ENCODE results near the gene LCNL1.

The LCNL1 gene

DNA sequence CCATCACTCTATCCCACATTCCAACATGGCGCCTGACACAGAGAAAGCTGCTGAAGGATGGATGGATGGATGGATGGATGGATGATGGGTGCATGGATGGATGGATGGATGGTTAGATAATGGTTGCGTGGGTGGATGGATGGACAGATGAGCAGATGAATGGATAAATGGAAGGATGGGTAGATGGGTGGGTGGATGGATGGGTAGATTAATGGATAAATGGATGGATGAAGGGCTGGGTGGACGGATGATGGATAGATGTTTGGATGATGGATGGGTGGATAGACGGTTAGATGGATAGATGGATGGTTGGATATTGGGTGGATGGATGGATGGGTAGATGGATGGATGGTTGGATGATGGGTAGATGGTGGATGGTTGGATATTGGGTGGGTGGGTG, 26.2 kb upstream of the LCNL1 start:
- Histone ChIP-seq H2BK5ac (ENCODE audit: low read depth, low read length, poor library complexity, severe bottlenecking) (no peak overlapping the region), H2BK120ac (ENCODE audit: low read depth, low read length) (no peak overlapping the region), H3K27me3 (ENCODE audit: control insufficient read depth in 1 of 2, insufficient read depth in 1 of 2, low read length in 2 of 2) (peaks cover 0 to 16% of the 10 kb centered on the region in 2 experiments), H3K18ac (ENCODE audit: low read depth in 1 of 2, low read length in 2 of 2) (no peak overlapping the region), H2BK12ac (ENCODE audit: low read length in 2 of 2) (no peak overlapping the region), H2AK5ac (ENCODE audit: low read length, severe bottlenecking) (no peak overlapping the region), H3K4me1 (ENCODE audit: control insufficient read depth, insufficient read depth, low read depth, low read length) (peaks cover 20% of the 10 kb centered on the region), H3K79me1 (replicated peaks; ENCODE audit: low read length, poor library complexity, severe bottlenecking) (no peaks in the 10 kb centered on the region), H3K4me2 (ENCODE audit: low read length, poor library complexity, severe bottlenecking) (no peak overlapping the region), H3K4ac (ENCODE audit: low read depth in 1 of 2, low read length in 2 of 2) (no peak overlapping the region), H3K36me3 (ENCODE audit: control insufficient read depth in 1 of 2, insufficient read depth in 2 of 2, low read depth in 1 of 2, low read length in 2 of 2) (no peaks in the 10 kb centered on the region), H2BK15ac (ENCODE audit: low read depth, poor library complexity, severe bottlenecking) (no peak overlapping the region), H3K4me3 (ENCODE audit: insufficient read depth in 1 of 2, low read depth in 1 of 2, low read length in 2 of 2) (no peak overlapping the region), H3K27ac (ENCODE audit: low read length, poor library complexity, severe bottlenecking) (no peak overlapping the region), H4K8ac (ENCODE audit: low read length) (no peak overlapping the region), H3K9ac (ENCODE audit: low read length) (no peak overlapping the region), H4K91ac (ENCODE audit: low read length) (no peak overlapping the region), H2AFZ (ENCODE audit: low read depth, low read length) (no peak overlapping the region), H3K14ac (ENCODE audit: low read length in 2 of 2) (no peak overlapping the region), H3K23ac (ENCODE audit: low read length in 2 of 2) (no peak overlapping the region), H3K9me3 (ENCODE audit: control insufficient read depth, low read length) (peaks cover 3% of the 10 kb centered on the region)
- 85% methylated on average over 4 of the region's 4 CpGs for WGBS
- no peak for DNase-seq

DNA sequence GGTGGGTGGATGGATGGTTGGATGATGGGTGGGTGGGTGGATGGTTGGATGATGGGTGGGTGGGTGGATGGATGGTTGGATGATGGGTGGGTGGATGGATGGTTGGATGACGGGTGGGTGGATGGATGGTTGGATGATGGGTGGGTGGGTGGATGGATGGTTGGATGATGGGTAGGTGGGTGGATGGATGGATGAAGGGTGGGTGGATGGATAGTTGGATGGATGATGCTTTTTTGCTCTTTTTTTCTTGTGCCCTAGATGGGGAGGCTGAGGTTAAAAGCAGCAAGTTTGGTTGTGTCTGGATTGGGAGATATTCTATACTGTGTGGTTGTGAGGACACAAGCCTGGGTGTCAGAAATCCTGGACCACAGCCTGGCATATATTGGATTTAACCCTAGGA, 25.3 kb upstream of the LCNL1 start:
- H2BK5ac ChIP-seq (ENCODE audit: low read depth, low read length, poor library complexity, severe bottlenecking): no peak overlapping the region
- H3K9me3 ChIP-seq (ENCODE audit: control insufficient read depth, low read length): peaks cover 3% of the 10 kb centered on the region
- H3K4me3 ChIP-seq (ENCODE audit: insufficient read depth in 1 of 2, low read depth in 1 of 2, low read length in 2 of 2): no peak overlapping the region
- no peak overlapping the region for H2AK5ac ChIP-seq (ENCODE audit: low read length, severe bottlenecking)
- no peak overlapping the region for H4K91ac ChIP-seq (ENCODE audit: low read length)
- H3K18ac ChIP-seq (ENCODE audit: low read depth in 1 of 2, low read length in 2 of 2): no peak overlapping the region
- H2BK12ac ChIP-seq (ENCODE audit: low read length in 2 of 2): no peak overlapping the region
- H3K23ac ChIP-seq (ENCODE audit: low read length in 2 of 2): no peak overlapping the region
- no peak overlapping the region for H2BK15ac ChIP-seq (ENCODE audit: low read depth, poor library complexity, severe bottlenecking)
- peaks cover 20% of the 10 kb centered on the region for H3K4me1 ChIP-seq (ENCODE audit: control insufficient read depth, insufficient read depth, low read depth, low read length)
- H3K79me1 ChIP-seq (replicated peaks; ENCODE audit: low read length, poor library complexity, severe bottlenecking): no peaks in the 10 kb centered on the region
- H4K8ac ChIP-seq (ENCODE audit: low read length): no peak overlapping the region
- H3K36me3 ChIP-seq (ENCODE audit: control insufficient read depth in 1 of 2, insufficient read depth in 2 of 2, low read depth in 1 of 2, low read length in 2 of 2): no peaks in the 10 kb centered on the region
- no peak overlapping the region for H2BK120ac ChIP-seq (ENCODE audit: low read depth, low read length)
- H3K4me2 ChIP-seq (ENCODE audit: low read length, poor library complexity, severe bottlenecking): no peak overlapping the region
- peaks cover 0 to 16% of the 10 kb centered on the region in 2 experiments for H3K27me3 ChIP-seq (ENCODE audit: control insufficient read depth in 1 of 2, insufficient read depth in 1 of 2, low read length in 2 of 2)
- no peak overlapping the region for H3K14ac ChIP-seq (ENCODE audit: low read length in 2 of 2)
- no peak overlapping the region for H3K9ac ChIP-seq (ENCODE audit: low read length)
- no peak for DNase-seq
- H3K27ac ChIP-seq (ENCODE audit: low read length, poor library complexity, severe bottlenecking): no peak overlapping the region
- H2AFZ ChIP-seq (ENCODE audit: low read depth, low read length): no peak overlapping the region
- WGBS: 96% methylated on average over 1 of the region's 1 CpG
- H3K4ac ChIP-seq (ENCODE audit: low read depth in 1 of 2, low read length in 2 of 2): no peak overlapping the region

DNA sequence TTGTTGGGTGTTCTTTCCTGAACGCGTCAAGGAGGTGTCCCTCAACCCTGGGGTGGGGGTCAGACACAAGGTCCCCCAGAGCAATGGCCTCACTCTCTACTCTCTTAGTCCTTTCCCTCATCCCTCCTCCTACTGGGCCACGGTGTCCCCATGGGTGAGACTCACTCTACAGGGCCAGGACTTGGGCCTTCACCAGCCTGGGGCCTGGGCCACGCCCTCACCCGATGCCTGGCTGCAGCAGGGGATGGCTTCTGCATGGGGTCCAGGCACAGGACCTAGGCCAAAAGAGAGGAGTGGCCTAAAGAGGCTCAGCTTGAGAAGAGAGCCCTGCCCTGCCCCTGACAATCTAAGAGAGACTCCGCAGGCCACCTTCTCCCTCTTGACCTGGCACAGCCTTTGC, 24.9 kb upstream of the LCNL1 start:
- peaks cover 22% of the 10 kb centered on the region for H3K4me1 ChIP-seq (ENCODE audit: control insufficient read depth, insufficient read depth, low read depth, low read length)
- H3K4ac ChIP-seq (ENCODE audit: low read depth in 1 of 2, low read length in 2 of 2): no peak overlapping the region
- DNase-seq: no peak
- no peak overlapping the region for H2BK5ac ChIP-seq (ENCODE audit: low read depth, low read length, poor library complexity, severe bottlenecking)
- no peak overlapping the region for H3K27ac ChIP-seq (ENCODE audit: low read length, poor library complexity, severe bottlenecking)
- no peak overlapping the region for H3K4me3 ChIP-seq (ENCODE audit: insufficient read depth in 1 of 2, low read depth in 1 of 2, low read length in 2 of 2)
- H3K14ac ChIP-seq (ENCODE audit: low read length in 2 of 2): no peak overlapping the region
- H4K91ac ChIP-seq (ENCODE audit: low read length): no peak overlapping the region
- no peaks in the 10 kb centered on the region for H3K36me3 ChIP-seq (ENCODE audit: control insufficient read depth in 1 of 2, insufficient read depth in 2 of 2, low read depth in 1 of 2, low read length in 2 of 2)
- no peak overlapping the region for H2AFZ ChIP-seq (ENCODE audit: low read depth, low read length)
- H2BK15ac ChIP-seq (ENCODE audit: low read depth, poor library complexity, severe bottlenecking): no peak overlapping the region
- H3K79me1 ChIP-seq (replicated peaks; ENCODE audit: low read length, poor library complexity, severe bottlenecking): no peaks in the 10 kb centered on the region
- H3K27me3 ChIP-seq (ENCODE audit: control insufficient read depth in 1 of 2, insufficient read depth in 1 of 2, low read length in 2 of 2): peaks cover 0 to 19% of the 10 kb centered on the region in 2 experiments
- H2AK5ac ChIP-seq (ENCODE audit: low read length, severe bottlenecking): no peak overlapping the region
- H3K9me3 ChIP-seq (ENCODE audit: control insufficient read depth, low read length): peaks cover 3% of the 10 kb centered on the region
- H4K8ac ChIP-seq (ENCODE audit: low read length): no peak overlapping the region
- H2BK12ac ChIP-seq (ENCODE audit: low read length in 2 of 2): no peak overlapping the region
- WGBS: 76% methylated on average over 4 of the region's 6 CpGs
- H3K4me2 ChIP-seq (ENCODE audit: low read length, poor library complexity, severe bottlenecking): no peak overlapping the region
- H2BK120ac ChIP-seq (ENCODE audit: low read depth, low read length): no peak overlapping the region
- no peak overlapping the region for H3K9ac ChIP-seq (ENCODE audit: low read length)
- no peak overlapping the region for H3K18ac ChIP-seq (ENCODE audit: low read depth in 1 of 2, low read length in 2 of 2)
- H3K23ac ChIP-seq (ENCODE audit: low read length in 2 of 2): no peak overlapping the region

DNA sequence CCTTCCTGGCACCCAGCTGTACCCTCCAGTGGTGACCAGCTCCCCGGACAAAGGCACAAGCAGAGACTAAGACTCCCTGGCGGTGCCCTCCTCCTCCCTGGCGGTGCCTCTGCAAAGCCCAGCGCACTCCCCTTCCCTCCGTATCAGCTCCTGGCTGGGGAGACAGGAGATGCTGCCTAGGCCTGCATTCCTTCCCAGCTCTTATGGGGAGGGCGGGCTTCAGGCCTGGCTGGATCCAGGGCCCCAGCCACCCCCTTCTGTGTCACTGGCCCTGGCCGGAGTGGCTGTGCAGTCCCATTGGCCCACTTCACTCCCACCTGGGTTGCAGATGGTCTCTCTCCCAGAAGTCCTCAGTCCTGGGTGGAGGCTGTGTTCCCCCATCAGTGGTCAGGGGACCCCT, 24.3 kb upstream of the LCNL1 start:
- Histone ChIP-seq H3K4me2 (ENCODE audit: low read length, poor library complexity, severe bottlenecking) (no peak overlapping the region), H3K36me3 (ENCODE audit: control insufficient read depth in 1 of 2, insufficient read depth in 2 of 2, low read depth in 1 of 2, low read length in 2 of 2) (no peaks in the 10 kb centered on the region), H3K79me1 (replicated peaks; ENCODE audit: low read length, poor library complexity, severe bottlenecking) (no peaks in the 10 kb centered on the region), H3K27ac (ENCODE audit: low read length, poor library complexity, severe bottlenecking) (no peak overlapping the region), H3K4me3 (ENCODE audit: insufficient read depth in 1 of 2, low read depth in 1 of 2, low read length in 2 of 2) (no peak overlapping the region), H3K4me1 (ENCODE audit: control insufficient read depth, insufficient read depth, low read depth, low read length) (peaks cover 22% of the 10 kb centered on the region), H2BK5ac (ENCODE audit: low read depth, low read length, poor library complexity, severe bottlenecking) (no peak overlapping the region), H2AFZ (ENCODE audit: low read depth, low read length) (no peak overlapping the region), H3K4ac (ENCODE audit: low read depth in 1 of 2, low read length in 2 of 2) (no peak overlapping the region), H3K18ac (ENCODE audit: low read depth in 1 of 2, low read length in 2 of 2) (no peak overlapping the region), H3K23ac (ENCODE audit: low read length in 2 of 2) (no peak overlapping the region), H2BK12ac (ENCODE audit: low read length in 2 of 2) (no peak overlapping the region), H3K27me3 (ENCODE audit: control insufficient read depth in 1 of 2, insufficient read depth in 1 of 2, low read length in 2 of 2) (peaks cover 0 to 23% of the 10 kb centered on the region in 2 experiments), H4K91ac (ENCODE audit: low read length) (peak overlapping the region; percentile 12), H2AK5ac (ENCODE audit: low read length, severe bottlenecking) (no peak overlapping the region), H4K8ac (ENCODE audit: low read length) (no peak overlapping the region), H2BK15ac (ENCODE audit: low read depth, poor library complexity, severe bottlenecking) (no peak overlapping the region), H3K14ac (ENCODE audit: low read length in 2 of 2) (no peak overlapping the region), H3K9me3 (ENCODE audit: control insufficient read depth, low read length) (peaks cover 3% of the 10 kb centered on the region), H2BK120ac (ENCODE audit: low read depth, low read length) (no peak overlapping the region), H3K9ac (ENCODE audit: low read length) (no peak overlapping the region)
- DNase-seq: no peak
- 92% methylated on average over 7 of the region's 7 CpGs for WGBS
